Tibial nerve (tissue), 3 donors: ENCODE data around the gene CHN2.

Experiments used
- POLR2A ChIP-seq, 2 donors: fragments of 450-650 bp; IDR thresholded peaks; one replicate each; pipeline ENCODE4 v1.6.1; 2017; ENCODE audit warnings: antibody characterized with exemption in 2 of 2, mild to moderate bottlenecking in 2 of 2, moderate library complexity in 2 of 2
- TF ChIP-seq, protein P1 (sequence below), 5 experiments: fragments of 200-600 bp in 3 of 5; fragments of 450-650 bp in 2 of 5; sonication (generic) in 3 of 5; IDR thresholded peaks; one replicate each; pipeline ENCODE4 v1.5.1; 2016 to 2019; ENCODE audit warnings: antibody characterized with exemption in 5 of 5, mild to moderate bottlenecking in 3 of 5, moderate library complexity in 2 of 5

DNA sequence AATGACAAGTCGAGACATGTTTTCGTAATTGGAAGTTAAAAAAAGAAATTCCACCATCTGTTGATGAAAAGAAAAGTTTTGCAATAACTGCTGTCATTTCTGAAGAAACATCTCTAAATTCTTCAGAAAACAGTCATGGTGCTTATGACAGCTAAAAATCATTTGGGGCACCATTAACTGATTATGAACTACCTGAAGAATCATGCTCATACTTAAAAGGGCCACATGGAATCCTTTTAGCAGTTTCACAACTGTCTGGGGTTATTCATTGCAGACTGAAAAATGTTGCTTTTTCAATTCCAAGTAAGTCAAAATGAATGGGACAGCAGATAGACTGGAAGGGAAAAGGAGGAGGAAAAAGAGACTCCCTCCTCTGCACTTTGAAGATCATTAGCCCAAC, 134.2 kb downstream of the CHN2 start:
- TF ChIP-seq, protein P1, sequence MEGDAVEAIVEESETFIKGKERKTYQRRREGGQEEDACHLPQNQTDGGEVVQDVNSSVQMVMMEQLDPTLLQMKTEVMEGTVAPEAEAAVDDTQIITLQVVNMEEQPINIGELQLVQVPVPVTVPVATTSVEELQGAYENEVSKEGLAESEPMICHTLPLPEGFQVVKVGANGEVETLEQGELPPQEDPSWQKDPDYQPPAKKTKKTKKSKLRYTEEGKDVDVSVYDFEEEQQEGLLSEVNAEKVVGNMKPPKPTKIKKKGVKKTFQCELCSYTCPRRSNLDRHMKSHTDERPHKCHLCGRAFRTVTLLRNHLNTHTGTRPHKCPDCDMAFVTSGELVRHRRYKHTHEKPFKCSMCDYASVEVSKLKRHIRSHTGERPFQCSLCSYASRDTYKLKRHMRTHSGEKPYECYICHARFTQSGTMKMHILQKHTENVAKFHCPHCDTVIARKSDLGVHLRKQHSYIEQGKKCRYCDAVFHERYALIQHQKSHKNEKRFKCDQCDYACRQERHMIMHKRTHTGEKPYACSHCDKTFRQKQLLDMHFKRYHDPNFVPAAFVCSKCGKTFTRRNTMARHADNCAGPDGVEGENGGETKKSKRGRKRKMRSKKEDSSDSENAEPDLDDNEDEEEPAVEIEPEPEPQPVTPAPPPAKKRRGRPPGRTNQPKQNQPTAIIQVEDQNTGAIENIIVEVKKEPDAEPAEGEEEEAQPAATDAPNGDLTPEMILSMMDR (IDR thresholded peaks at IDR 0.05), result no peak
- TF ChIP-seq POLR2A (IDR thresholded peaks at IDR 0.05), result no peak
